ENCODE measurements around the gene TTC38.

DNA sequence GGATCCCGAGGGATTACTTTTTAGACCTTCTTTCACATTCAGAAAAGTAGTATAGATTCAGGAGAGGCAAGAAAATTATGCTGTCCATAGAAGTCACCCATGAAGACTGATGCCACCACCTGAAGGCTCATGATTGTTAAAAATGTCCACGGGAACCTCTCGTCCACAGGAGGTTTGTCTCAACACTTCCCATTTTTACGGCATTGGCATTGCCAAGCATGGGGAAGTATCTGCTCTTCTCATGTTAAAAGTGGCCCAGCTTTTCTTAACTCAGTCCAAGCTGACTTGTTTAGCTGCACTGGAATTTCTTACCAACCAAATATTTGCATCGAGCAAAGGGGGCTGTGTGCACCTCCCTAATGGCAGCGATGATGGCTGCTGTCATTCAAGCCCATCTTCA, 27.3 kb upstream of the TTC38 start:
- TF ChIP-seq, protein P1, sequence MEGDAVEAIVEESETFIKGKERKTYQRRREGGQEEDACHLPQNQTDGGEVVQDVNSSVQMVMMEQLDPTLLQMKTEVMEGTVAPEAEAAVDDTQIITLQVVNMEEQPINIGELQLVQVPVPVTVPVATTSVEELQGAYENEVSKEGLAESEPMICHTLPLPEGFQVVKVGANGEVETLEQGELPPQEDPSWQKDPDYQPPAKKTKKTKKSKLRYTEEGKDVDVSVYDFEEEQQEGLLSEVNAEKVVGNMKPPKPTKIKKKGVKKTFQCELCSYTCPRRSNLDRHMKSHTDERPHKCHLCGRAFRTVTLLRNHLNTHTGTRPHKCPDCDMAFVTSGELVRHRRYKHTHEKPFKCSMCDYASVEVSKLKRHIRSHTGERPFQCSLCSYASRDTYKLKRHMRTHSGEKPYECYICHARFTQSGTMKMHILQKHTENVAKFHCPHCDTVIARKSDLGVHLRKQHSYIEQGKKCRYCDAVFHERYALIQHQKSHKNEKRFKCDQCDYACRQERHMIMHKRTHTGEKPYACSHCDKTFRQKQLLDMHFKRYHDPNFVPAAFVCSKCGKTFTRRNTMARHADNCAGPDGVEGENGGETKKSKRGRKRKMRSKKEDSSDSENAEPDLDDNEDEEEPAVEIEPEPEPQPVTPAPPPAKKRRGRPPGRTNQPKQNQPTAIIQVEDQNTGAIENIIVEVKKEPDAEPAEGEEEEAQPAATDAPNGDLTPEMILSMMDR (tag by site-specific recombination; IDR thresholded peaks at IDR 0.05), result no peak
- TF ChIP-seq ZBTB1 (tag by site-specific recombination; IDR thresholded peaks at IDR 0.05) (no peak), ZNF324 (tag by site-specific recombination; IDR thresholded peaks at IDR 0.05) (no peak)
- TF ChIP-seq, protein P2, sequence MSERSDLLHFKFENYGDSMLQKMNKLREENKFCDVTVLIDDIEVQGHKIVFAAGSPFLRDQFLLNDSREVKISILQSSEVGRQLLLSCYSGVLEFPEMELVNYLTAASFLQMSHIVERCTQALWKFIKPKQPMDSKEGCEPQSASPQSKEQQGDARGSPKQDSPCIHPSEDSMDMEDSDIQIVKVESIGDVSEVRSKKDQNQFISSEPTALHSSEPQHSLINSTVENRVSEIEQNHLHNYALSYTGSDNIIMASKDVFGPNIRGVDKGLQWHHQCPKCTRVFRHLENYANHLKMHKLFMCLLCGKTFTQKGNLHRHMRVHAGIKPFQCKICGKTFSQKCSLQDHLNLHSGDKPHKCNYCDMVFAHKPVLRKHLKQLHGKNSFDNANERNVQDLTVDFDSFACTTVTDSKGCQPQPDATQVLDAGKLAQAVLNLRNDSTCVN (tag by site-specific recombination; optimal IDR thresholded peaks at IDR 0.05), result no peak
